OCI-LY3 (cell line): ENCODE data around the gene LHX1.

ENCODE experiments used
- EZH2phosphoT487 ChIP-seq: fragments of 200-600 bp; shearing (Covaris generic); IDR thresholded peaks from 2 replicates; pipeline ENCODE4 v1.6.1; 2018; ENCODE audit warnings: antibody characterized with exemption, mixed run types, low read depth
- TF ChIP-seq, protein P1 (sequence below): fragments of 200-600, 300-600 bp; sonication (generic); IDR thresholded peaks from 2 replicates; pipeline ENCODE4 v1.5.1; 2014; ENCODE audit warnings: antibody characterized with exemption, low read length, low read depth

DNA sequence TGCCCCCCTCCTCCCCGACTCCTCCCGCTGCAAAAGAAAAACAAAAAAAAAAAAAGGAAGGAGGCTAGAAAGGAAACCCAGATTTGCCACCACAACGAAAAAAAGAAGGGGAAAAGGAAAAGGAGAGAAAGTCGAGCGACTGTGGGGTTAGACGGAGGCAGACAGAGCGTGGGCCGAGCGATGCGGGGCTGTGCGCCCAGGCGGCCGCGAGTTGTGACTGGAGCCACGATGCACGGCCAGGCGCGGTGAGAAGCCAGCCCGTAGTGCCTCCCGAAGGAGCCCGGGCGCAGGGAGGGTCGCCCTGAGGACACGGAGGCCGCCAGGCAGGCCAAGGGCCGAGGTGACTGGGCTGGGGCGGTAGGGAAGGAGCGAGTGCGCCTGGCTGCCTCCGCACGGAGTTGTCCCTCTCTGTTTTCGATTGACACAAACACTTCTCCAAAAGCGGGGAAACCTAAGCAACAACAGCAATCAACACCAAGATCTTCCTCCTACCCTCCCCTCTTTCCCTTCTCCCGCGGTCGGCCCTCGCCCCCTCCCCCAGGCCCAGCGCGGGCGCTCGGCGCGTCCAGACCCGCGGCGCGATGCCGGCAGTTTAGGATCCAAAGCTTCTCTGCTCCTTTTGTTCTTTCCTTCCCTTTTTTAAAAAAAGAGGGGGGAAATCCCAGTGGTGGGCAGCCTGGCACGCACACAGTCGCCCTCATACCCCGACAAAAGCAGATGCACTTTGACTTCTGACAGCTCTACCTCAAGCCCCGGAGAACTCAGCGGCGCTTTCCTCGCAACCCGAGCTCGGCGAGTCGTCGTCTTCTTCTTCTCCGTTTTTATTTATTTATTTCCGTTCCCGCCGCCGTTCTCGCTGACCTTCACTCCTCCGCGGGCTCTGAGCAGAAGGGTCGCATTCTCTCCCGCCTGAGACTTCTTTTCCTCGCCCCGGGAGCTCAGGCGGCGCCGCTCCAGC is at the start of gene LHX1:
- TF ChIP-seq, protein P1, sequence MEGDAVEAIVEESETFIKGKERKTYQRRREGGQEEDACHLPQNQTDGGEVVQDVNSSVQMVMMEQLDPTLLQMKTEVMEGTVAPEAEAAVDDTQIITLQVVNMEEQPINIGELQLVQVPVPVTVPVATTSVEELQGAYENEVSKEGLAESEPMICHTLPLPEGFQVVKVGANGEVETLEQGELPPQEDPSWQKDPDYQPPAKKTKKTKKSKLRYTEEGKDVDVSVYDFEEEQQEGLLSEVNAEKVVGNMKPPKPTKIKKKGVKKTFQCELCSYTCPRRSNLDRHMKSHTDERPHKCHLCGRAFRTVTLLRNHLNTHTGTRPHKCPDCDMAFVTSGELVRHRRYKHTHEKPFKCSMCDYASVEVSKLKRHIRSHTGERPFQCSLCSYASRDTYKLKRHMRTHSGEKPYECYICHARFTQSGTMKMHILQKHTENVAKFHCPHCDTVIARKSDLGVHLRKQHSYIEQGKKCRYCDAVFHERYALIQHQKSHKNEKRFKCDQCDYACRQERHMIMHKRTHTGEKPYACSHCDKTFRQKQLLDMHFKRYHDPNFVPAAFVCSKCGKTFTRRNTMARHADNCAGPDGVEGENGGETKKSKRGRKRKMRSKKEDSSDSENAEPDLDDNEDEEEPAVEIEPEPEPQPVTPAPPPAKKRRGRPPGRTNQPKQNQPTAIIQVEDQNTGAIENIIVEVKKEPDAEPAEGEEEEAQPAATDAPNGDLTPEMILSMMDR: no peak
- TF ChIP-seq EZH2phosphoT487: no peak
